HepG2 (cell line): ENCODE results near the gene RINL.
A peak's percentile ranks its signal among the peaks of the same experiment; 100 is the strongest.

Source experiments
- CTCF ChIP-seq: sonication (generic); formaldehyde crosslinking; IDR thresholded peaks from 2 replicates; pipeline ENCODE4 v1.5.0; 2020; ENCODE audit warnings: mild to moderate bottlenecking, missing genetic modification reagents, moderate library complexity
- MED8 ChIP-seq: sonication (generic); formaldehyde crosslinking; IDR thresholded peaks from 2 replicates; pipeline ENCODE4 v1.8.1; 2023; ENCODE audit warnings: mild to moderate bottlenecking, missing genetic modification reagents; ENCODE audit not compliant: insufficient replicate concordance
- MIER3 ChIP-seq: IDR thresholded peaks from 2 replicates; pipeline ENCODE4 v1.6.1; 2016; ENCODE audit warnings: missing compliant biosample characterization, borderline replicate concordance
- NFIC ChIP-seq: IDR thresholded peaks from 2 replicates; pipeline ENCODE4 v1.6.1; 2012; ENCODE audit warnings: mild to moderate bottlenecking, low read length, inconsistent platforms
- RAD51 ChIP-seq: fragments of 450-650 bp; IDR thresholded peaks from 2 replicates; pipeline ENCODE4 v1.6.1; 2016; ENCODE audit warnings: borderline replicate concordance
- RCOR2 ChIP-seq: IDR thresholded peaks from 2 replicates; pipeline ENCODE4 v1.6.1; 2016; ENCODE audit warnings: missing biosample characterization, missing genetic modification reagents
- SCMH1 ChIP-seq: sonication (generic); formaldehyde crosslinking; IDR thresholded peaks from 2 replicates; pipeline ENCODE4 v1.9.0; 2021; ENCODE audit warnings: missing genetic modification reagents, mild to moderate bottlenecking, borderline replicate concordance
- SMARCE1 ChIP-seq: fragments of 450-650 bp; IDR thresholded peaks from 2 replicates; pipeline ENCODE4 v1.6.1; 2017; ENCODE audit warnings: borderline replicate concordance
- SMC3 ChIP-seq: IDR thresholded peaks from 2 replicates; pipeline ENCODE4 v1.6.1; 2011; ENCODE audit warnings: low read length, improper control_type of control experiment
- SOX6 ChIP-seq, 2 experiments: fragments of 450-650 bp in 1 of 2; sonication (generic) in 1 of 2; formaldehyde crosslinking in 1 of 2; IDR thresholded peaks; 2 replicates each; pipeline versions ENCODE4 v1.4.0 to v1.6.1; 2017 to 2020; ENCODE audit warnings: antibody characterized with exemption in 1 of 2, mild to moderate bottlenecking in 1 of 2, missing genetic modification reagents in 1 of 2
- ZNF740 ChIP-seq: sonication (generic); formaldehyde crosslinking; IDR thresholded peaks from 2 replicates; pipeline ENCODE4 v1.4.0; 2020; ENCODE audit warnings: missing genetic modification reagents

- TF ChIP-seq CTCF (CRISPR knock-in tag) (peak; percentile 78), ZNF740 (CRISPR knock-in tag) (no peak), NFIC (no peak), MED8 (CRISPR knock-in tag) (no peak), SMARCE1 (no peak), SOX6 (IDR thresholded peaks at IDR 0.05) (no peak), SOX6 (CRISPR knock-in tag; IDR thresholded peaks at IDR 0.05) (no peak), RCOR2 (CRISPR knock-in tag) (no peak), MIER3 (CRISPR knock-in tag) (no peak), SMC3 (peak; percentile 68), SCMH1 (CRISPR knock-in tag) (no peak), RAD51 (no peak)
Observed at GRCh38 chr19:38917921-38918491, 39.9 kb upstream of the RINL start.
